Glutamatergic neuron (in vitro differentiated cells): ENCODE data around the gene ANXA5. TPM values are rescaled to one million over a fixed set of nuclear protein-coding genes. Genes with fewer than 3 reads are reported as not detected.

Experiments
- DNase-seq: peaks from one replicate; pipeline ENCODE4 v3.0.0; 2022
- H3K27ac Mint-ChIP-seq: one replicate; pipeline ENCODE4 v1.8.0; 2020; ENCODE audit warnings: mild to moderate bottlenecking, mixed read lengths, inconsistent platforms; ENCODE audit not compliant: unreplicated experiment
- H3K27me3 Mint-ChIP-seq: one replicate; pipeline ENCODE4 v1.8.0; 2020; ENCODE audit warnings: mild to moderate bottlenecking, moderate library complexity, mixed read lengths, inconsistent platforms; ENCODE audit not compliant: unreplicated experiment
- H3K36me3 Mint-ChIP-seq: one replicate; pipeline ENCODE4 v1.8.0; 2020; ENCODE audit warnings: mild to moderate bottlenecking, mixed read lengths, inconsistent platforms; ENCODE audit not compliant: unreplicated experiment
- H3K4me1 Mint-ChIP-seq: one replicate; pipeline ENCODE4 v1.8.0; 2020; ENCODE audit warnings: mild to moderate bottlenecking, low read depth, mixed read lengths, inconsistent platforms; ENCODE audit not compliant: unreplicated experiment
- H3K4me3 Mint-ChIP-seq: one replicate; pipeline ENCODE4 v1.8.0; 2020; ENCODE audit warnings: mild to moderate bottlenecking, mixed read lengths, inconsistent platforms; ENCODE audit not compliant: unreplicated experiment
- H3K9me3 Mint-ChIP-seq: one replicate; pipeline ENCODE4 v1.8.0; 2020; ENCODE audit warnings: mild to moderate bottlenecking, moderate library complexity, mixed read lengths, inconsistent platforms; ENCODE audit not compliant: unreplicated experiment
- total RNA-seq: library from RNA; stranded (reverse); fragmentation: NEBNext Ultra II Directional; extraction: Animal tissue kit (Norgen Biotek cat#: 25700); gene quantifications from one replicate; pipeline ENCODE4 v1.2.1, GENCODE V29; 2021; ENCODE audit not compliant: unreplicated experiment
- TF ChIP-seq, protein P1 (sequence below): fragments of 200-600 bp; sonication (generic); IDR thresholded peaks from one replicate; pipeline ENCODE4 v1.5.0; 2021; ENCODE audit not compliant: partially characterized antibody, unreplicated experiment

ANXA5 gene
- total RNA-seq, 1 donor from 2014 or later: 250 TPM

- Mint-ChIP-seq H3K9me3 (peaks cover 19% of the 10 kb centered on the region), H3K27me3 (peaks cover 12% of the 10 kb centered on the region), H3K36me3 (no peaks in the 10 kb centered on the region), H3K27ac (no peak overlapping the region), H3K4me1 (peaks cover 37% of the 10 kb centered on the region), H3K4me3 (no peak overlapping the region)
- TF ChIP-seq, protein P1, sequence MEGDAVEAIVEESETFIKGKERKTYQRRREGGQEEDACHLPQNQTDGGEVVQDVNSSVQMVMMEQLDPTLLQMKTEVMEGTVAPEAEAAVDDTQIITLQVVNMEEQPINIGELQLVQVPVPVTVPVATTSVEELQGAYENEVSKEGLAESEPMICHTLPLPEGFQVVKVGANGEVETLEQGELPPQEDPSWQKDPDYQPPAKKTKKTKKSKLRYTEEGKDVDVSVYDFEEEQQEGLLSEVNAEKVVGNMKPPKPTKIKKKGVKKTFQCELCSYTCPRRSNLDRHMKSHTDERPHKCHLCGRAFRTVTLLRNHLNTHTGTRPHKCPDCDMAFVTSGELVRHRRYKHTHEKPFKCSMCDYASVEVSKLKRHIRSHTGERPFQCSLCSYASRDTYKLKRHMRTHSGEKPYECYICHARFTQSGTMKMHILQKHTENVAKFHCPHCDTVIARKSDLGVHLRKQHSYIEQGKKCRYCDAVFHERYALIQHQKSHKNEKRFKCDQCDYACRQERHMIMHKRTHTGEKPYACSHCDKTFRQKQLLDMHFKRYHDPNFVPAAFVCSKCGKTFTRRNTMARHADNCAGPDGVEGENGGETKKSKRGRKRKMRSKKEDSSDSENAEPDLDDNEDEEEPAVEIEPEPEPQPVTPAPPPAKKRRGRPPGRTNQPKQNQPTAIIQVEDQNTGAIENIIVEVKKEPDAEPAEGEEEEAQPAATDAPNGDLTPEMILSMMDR: no peak
- DNase-seq: no peak
These were observed 5.4 kb upstream of the ANXA5 start for GRCh38 chr4:121702136-121702535.

GRCh38 chr4:121701263-121701662 is 4.5 kb upstream of the ANXA5 start:
- H3K9me3 Mint-ChIP-seq: peaks cover 19% of the 10 kb centered on the region

DNA sequence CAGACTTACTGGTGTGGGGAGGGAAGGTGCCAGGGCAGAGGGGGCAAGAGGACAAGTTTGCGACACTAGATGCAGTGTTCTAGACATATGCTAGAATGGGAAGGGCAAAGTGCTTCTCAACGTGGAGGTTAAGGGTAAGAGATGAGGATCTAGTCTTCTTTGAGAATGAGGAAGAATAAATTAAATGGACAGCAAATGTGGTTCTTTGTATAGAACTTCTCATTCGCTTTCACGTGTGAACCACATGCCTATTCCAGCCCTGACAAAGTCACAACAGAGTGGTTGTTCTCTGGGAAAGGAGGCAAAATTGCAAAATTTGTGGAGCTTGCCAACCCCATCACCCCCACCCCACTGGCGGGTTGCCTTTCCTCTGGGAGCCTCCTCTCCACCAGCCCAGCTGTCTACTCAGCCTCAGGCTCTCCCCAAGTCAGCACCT is 1.5 kb upstream of the ANXA5 start:
- Mint-ChIP-seq H3K9me3 (peaks cover 23% of the 10 kb centered on the region), H3K27me3 (peaks cover 14% of the 10 kb centered on the region), H3K4me1 (peaks cover 46% of the 10 kb centered on the region), H3K4me3 (peak overlapping the region; percentile 75), H3K36me3 (no peaks in the 10 kb centered on the region), H3K27ac (peak overlapping the region; percentile 97)
- DNase-seq: peak; percentile 29
- TF ChIP-seq, protein P1: no peak

More at GRCh38 chr4:121701263-121701662, 4.5 kb upstream of the ANXA5 start:
- TF ChIP-seq, protein P1: no peak
- Mint-ChIP-seq H3K27me3 (peaks cover 12% of the 10 kb centered on the region), H3K27ac (peak overlapping the region; percentile 83), H3K36me3 (no peaks in the 10 kb centered on the region), H3K4me1 (peaks cover 37% of the 10 kb centered on the region), H3K4me3 (no peak overlapping the region)
- DNase-seq: no peak

DNA sequence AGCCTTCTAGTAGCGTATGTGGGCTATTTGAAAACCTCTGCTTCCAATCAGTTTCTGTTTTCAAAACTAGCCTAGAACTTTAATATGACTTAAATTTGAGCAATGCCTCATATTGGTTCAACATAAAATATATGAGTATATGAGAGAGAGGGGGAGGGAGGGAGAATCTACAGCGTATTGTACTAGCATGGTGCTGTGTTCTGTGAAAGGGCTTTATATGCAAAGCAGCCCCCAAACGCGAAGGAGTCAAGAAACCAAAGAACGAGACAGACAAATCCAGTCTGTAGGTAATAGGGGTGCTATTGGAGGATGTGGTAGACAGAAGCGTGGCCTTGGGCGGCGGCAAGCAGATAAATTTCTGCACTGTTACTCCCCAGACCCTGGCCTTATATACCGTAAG is 784 bp upstream of the ANXA5 start:
- Mint-ChIP-seq H3K4me1 (peaks cover 52% of the 10 kb centered on the region), H3K36me3 (no peaks in the 10 kb centered on the region), H3K9me3 (peaks cover 23% of the 10 kb centered on the region), H3K4me3 (peak overlapping the region; percentile 75), H3K27me3 (peaks cover 14% of the 10 kb centered on the region), H3K27ac (peak overlapping the region; percentile 97)
- no peak for DNase-seq
- TF ChIP-seq, protein P1: no peak

DNA sequence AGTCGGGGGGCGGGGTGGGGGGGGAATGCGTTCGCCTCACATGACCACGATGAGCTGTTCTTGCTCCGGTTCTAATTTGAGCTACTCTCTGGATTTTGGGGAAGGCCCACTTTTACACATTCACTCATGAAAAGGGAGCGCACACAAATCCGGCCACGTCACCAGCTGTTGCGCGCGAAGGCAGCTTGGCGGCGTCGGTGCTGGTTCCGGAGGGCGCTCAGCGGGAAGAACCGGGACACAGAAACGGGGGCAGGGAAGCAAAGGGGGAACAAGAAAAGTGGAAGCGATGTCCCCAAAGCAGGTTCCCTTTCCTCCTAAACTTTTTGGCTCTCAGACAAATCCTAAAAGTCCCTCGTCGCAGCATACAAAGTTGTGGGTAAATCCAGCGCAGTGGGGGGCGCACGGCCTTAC is 605 bp downstream of the ANXA5 start:
- peaks cover 23% of the 10 kb centered on the region for H3K9me3 Mint-ChIP-seq
- H3K4me1 Mint-ChIP-seq: peaks cover 63% of the 10 kb centered on the region
- H3K27me3 Mint-ChIP-seq: peaks cover 14% of the 10 kb centered on the region
- H3K27ac Mint-ChIP-seq: peak overlapping the region; percentile 98
- DNase-seq: no peak
- no peaks in the 10 kb centered on the region for H3K36me3 Mint-ChIP-seq
- TF ChIP-seq, protein P1: no peak
- H3K4me3 Mint-ChIP-seq: peak overlapping the region; percentile 100
